Gastrocnemius medialis (tissue), 4 donors: Measurements from ENCODE around the gene RPUSD2.

Source experiments
- POLR2A ChIP-seq, 2 donors: fragments of 450-650 bp; IDR thresholded peaks; one replicate each; pipeline ENCODE4 v1.6.1; 2017; ENCODE audit warnings: antibody characterized with exemption in 2 of 2, mild to moderate bottlenecking in 2 of 2, moderate library complexity in 2 of 2
- TF ChIP-seq, protein P1 (sequence below), 5 experiments: fragments of 450-650 bp in 3 of 5; fragments of 200-600 bp in 2 of 5; sonication (generic) in 2 of 5; IDR thresholded peaks in 4 of 5; conservative IDR thresholded peaks in 1 of 5; 1 replicate in 4 of 5; 2 replicates in 1 of 5; pipeline ENCODE4 v1.5.1; 2016 to 2019; ENCODE audit warnings: antibody characterized with exemption in 5 of 5, mild to moderate bottlenecking in 3 of 5, moderate library complexity in 3 of 5

DNA sequence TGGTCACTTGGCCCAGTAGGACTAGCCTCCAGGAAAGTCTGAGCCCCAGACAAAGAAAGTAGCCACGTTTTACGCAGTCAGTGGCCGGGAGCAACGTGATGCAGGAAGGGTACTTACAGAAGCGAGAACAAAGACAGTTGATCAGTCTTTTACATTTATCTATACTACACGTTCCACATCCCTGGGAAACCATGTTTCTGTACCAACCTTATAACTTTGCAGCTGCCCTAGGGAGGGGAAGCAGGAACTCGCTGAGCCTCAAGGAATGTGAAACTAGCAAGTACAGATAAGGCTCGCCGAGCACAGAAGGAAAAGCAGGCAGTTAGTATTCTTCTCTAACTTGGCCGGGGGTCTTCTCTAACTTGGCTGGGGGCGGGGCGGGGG is 21.6 kb downstream of the RPUSD2 start:
- TF ChIP-seq, protein P1, sequence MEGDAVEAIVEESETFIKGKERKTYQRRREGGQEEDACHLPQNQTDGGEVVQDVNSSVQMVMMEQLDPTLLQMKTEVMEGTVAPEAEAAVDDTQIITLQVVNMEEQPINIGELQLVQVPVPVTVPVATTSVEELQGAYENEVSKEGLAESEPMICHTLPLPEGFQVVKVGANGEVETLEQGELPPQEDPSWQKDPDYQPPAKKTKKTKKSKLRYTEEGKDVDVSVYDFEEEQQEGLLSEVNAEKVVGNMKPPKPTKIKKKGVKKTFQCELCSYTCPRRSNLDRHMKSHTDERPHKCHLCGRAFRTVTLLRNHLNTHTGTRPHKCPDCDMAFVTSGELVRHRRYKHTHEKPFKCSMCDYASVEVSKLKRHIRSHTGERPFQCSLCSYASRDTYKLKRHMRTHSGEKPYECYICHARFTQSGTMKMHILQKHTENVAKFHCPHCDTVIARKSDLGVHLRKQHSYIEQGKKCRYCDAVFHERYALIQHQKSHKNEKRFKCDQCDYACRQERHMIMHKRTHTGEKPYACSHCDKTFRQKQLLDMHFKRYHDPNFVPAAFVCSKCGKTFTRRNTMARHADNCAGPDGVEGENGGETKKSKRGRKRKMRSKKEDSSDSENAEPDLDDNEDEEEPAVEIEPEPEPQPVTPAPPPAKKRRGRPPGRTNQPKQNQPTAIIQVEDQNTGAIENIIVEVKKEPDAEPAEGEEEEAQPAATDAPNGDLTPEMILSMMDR (IDR thresholded peaks at IDR 0.05 in 4 of 5, conservative IDR thresholded peaks at IDR 0.05 in 1 of 5): no peak
- TF ChIP-seq POLR2A (IDR thresholded peaks at IDR 0.05): no peak
